Hepatocyte (in vitro differentiated cells): ENCODE data around the gene TET2. TPM values are rescaled to one million over a fixed set of nuclear protein-coding genes. Genes with fewer than 3 reads are reported as not detected.
"Not testable (repeated sequence)": the region's sequence is repeated elsewhere in the genome, so short reads cannot be mapped to it uniquely, and the experiment has no call there.

ENCODE experiments used
- DNase-seq: peaks from one replicate; pipeline ENCODE4 v3.0.0-alpha.2; 2016; ENCODE audit warnings: low spot score
- H2AFZ ChIP-seq: fragments of 200-600 bp; sonication (generic); 2 replicates; pipeline ENCODE4 v1.6.0; 2016; ENCODE audit warnings: antibody characterized with exemption, mild to moderate bottlenecking
- H3K27ac ChIP-seq: fragments of 200-600 bp; sonication (generic); 2 replicates; pipeline ENCODE4 v1.5.1; 2016; ENCODE audit warnings: mild to moderate bottlenecking
- H3K27me3 ChIP-seq: fragments of 200-600 bp; sonication (generic); 2 replicates; pipeline ENCODE4 v1.6.1; 2016
- H3K36me3 ChIP-seq: fragments of 200-600 bp; sonication (generic); replicated peaks from 2 replicates; pipeline ENCODE4 v1.5.1; 2016; ENCODE audit warnings: low read depth; ENCODE audit not compliant: insufficient read depth
- H3K4me1 ChIP-seq: fragments of 200-600 bp; sonication (generic); 2 replicates; pipeline ENCODE4 v1.5.1; 2016; ENCODE audit warnings: mild to moderate bottlenecking, moderate library complexity; ENCODE audit not compliant: insufficient read depth
- H3K4me2 ChIP-seq: fragments of 200-600 bp; sonication (generic); 2 replicates; pipeline ENCODE4 v1.6.0; 2016
- H3K4me3 ChIP-seq: fragments of 200-600 bp; sonication (generic); 2 replicates; pipeline ENCODE4 v1.5.1; 2016; ENCODE audit warnings: mild to moderate bottlenecking
- H3K79me2 ChIP-seq: fragments of 200-600 bp; sonication (generic); 2 replicates; pipeline ENCODE4 v1.6.0; 2017; ENCODE audit warnings: mild to moderate bottlenecking
- H3K9me2 ChIP-seq: fragments of 200-600 bp; sonication (generic); replicated peaks from 2 replicates; pipeline ENCODE4 v1.6.0; 2017; ENCODE audit warnings: mild to moderate bottlenecking; ENCODE audit not compliant: insufficient read depth
- H3K9me3 ChIP-seq: fragments of 200-600 bp; sonication (generic); 2 replicates; pipeline ENCODE4 v1.5.1; 2016; ENCODE audit warnings: low read depth, mild to moderate bottlenecking
- H4K20me1 ChIP-seq: fragments of 200-600 bp; sonication (generic); 2 replicates; pipeline ENCODE4 v1.6.0; 2016; ENCODE audit warnings: mild to moderate bottlenecking; ENCODE audit not compliant: insufficient read depth, poor library complexity, severe bottlenecking
- EZH2 ChIP-seq: fragments of 200-600 bp; sonication (generic); IDR thresholded peaks from 2 replicates; pipeline ENCODE4 v1.6.1; 2016; ENCODE audit warnings: antibody characterized with exemption, mild to moderate bottlenecking, borderline replicate concordance
- EZH2phosphoT487 ChIP-seq: fragments of 200-600 bp; sonication (generic); IDR thresholded peaks from one replicate; pipeline ENCODE4 v1.6.1; 2018; ENCODE audit warnings: antibody characterized with exemption, mild to moderate bottlenecking, low read depth, moderate library complexity; ENCODE audit not compliant: unreplicated experiment, severe bottlenecking
- WGBS: methylation state at CpG from one replicate; pipeline ENCODE4 v1.1.6; 2016; ENCODE audit warnings: low lambda C conversion rate; ENCODE audit errors: missing lambda C conversion rate; 5-methylcytosine and 5-hydroxymethylcytosine counted together
- polyA plus RNA-seq: library from polyadenylated mRNA; unstranded; fragments of >200 nt; fragmentation: Nextera tagmentation; extraction: Ambion mirVana; gene quantifications from 2 replicates; pipeline ENCODE4 v1.2.1, GENCODE V29; 2016
- total RNA-seq: library from RNA; depleted of rRNA; stranded (reverse); fragments of >200 nt; gene quantifications from 2 replicates; pipeline ENCODE4 v1.2.3, GENCODE V29; 2014
- TF ChIP-seq, protein P1 (sequence below): fragments of 200-600 bp; sonication (generic); IDR thresholded peaks from 2 replicates; pipeline ENCODE4 v1.5.1; 2016; ENCODE audit warnings: antibody characterized with exemption, mild to moderate bottlenecking; ENCODE audit not compliant: poor library complexity

The TET2 gene
- total and polyA plus RNA-seq, 2 experiments from 2014 or later = 5.5 to 15.5 TPM

DNA sequence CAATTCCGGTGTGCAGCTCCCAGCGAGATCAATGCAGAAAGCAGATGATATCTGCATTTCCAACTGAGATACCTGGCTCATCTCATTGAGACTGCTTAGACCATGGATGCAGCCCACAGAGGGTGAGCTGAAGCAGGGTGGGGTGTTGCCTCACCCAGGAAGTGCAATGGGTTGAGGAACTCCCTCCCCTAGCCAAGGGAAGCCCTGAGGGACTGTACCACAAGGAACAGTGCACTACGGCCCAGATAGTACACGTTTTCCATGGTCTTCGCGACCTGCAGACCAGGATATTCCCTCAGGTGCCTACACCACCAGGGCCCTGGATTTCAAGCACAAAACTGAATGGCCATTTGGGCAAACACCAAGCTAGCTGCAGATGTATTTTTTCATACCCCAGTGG is 150.0 kb downstream of the TET2 start:
- H3K79me2 ChIP-seq = no peaks in the 10 kb centered on the region
- H3K27me3 ChIP-seq = no peaks in the 10 kb centered on the region
- no peak for DNase-seq
- no peak overlapping the region for H3K4me3 ChIP-seq
- H3K36me3 ChIP-seq = no peaks in the 10 kb centered on the region
- no peak overlapping the region for H3K27ac ChIP-seq
- H3K4me1 ChIP-seq = peaks cover 2% of the 10 kb centered on the region
- H2AFZ ChIP-seq = no peak overlapping the region
- H3K9me3 ChIP-seq = no peaks in the 10 kb centered on the region
- H4K20me1 ChIP-seq = no peaks in the 10 kb centered on the region
- WGBS = 94% methylated on average over 6 of the region's 6 CpGs
- no peaks in the 10 kb centered on the region for H3K9me2 ChIP-seq
- H3K4me2 ChIP-seq = no peak overlapping the region
- TF ChIP-seq EZH2 (no peak), EZH2phosphoT487 (no peak)
- TF ChIP-seq, protein P1, sequence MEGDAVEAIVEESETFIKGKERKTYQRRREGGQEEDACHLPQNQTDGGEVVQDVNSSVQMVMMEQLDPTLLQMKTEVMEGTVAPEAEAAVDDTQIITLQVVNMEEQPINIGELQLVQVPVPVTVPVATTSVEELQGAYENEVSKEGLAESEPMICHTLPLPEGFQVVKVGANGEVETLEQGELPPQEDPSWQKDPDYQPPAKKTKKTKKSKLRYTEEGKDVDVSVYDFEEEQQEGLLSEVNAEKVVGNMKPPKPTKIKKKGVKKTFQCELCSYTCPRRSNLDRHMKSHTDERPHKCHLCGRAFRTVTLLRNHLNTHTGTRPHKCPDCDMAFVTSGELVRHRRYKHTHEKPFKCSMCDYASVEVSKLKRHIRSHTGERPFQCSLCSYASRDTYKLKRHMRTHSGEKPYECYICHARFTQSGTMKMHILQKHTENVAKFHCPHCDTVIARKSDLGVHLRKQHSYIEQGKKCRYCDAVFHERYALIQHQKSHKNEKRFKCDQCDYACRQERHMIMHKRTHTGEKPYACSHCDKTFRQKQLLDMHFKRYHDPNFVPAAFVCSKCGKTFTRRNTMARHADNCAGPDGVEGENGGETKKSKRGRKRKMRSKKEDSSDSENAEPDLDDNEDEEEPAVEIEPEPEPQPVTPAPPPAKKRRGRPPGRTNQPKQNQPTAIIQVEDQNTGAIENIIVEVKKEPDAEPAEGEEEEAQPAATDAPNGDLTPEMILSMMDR = no peak

DNA sequence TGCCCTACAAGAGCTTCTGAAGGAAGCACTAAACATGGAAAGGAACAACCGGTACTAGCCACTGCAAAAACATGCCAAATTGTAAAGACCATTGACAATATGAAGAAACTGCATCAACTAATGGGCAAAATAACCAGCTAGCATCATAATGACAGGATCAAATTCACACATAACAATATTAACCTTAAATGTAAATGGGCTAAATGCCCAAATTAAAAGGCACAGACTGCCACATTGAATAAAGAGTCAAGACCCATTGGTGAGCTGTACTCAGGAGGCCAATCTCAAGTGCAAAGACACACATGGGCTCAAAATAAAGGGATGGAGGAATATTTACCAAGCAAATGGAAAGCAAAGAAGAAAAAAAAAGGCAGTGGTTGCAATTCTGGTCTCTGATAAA is 152.4 kb downstream of the TET2 start:
- H2AFZ ChIP-seq, H3K36me3 ChIP-seq, H3K27me3 ChIP-seq, H3K9me2 ChIP-seq, H3K27ac ChIP-seq, H4K20me1 ChIP-seq, H3K4me3 ChIP-seq, H3K4me1 ChIP-seq, H3K4me2 ChIP-seq, H3K9me3 ChIP-seq, H3K79me2 ChIP-seq, DNase-seq: not testable (repeated sequence)
- WGBS = 95% methylated on average over 1 of the region's 1 CpG

DNA sequence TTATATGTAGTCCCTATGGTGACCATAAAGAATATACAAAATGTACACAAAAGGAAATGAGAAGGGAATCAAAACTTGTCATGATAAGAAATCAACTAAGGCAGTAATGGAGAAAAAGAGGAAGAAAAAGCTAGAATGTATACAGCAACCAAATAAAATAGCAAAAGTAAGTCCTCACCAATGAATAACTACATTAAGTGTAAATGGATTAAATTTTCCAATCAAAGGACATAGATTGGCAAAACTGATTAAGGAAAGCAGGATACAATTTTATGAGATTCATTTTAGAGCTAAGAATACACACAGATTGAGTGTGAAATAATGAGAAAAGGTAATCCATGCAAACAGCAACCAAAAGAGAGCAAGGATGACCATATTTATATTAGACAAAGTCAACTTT is 157.4 kb downstream of the TET2 start:
- Histone ChIP-seq H3K27ac (no peak overlapping the region), H3K4me3 (no peak overlapping the region), H2AFZ (no peak overlapping the region), H3K4me1 (no peaks in the 10 kb centered on the region), H3K4me2 (no peak overlapping the region), H3K9me3 (no peaks in the 10 kb centered on the region), H3K9me2 (no peaks in the 10 kb centered on the region), H3K27me3 (no peaks in the 10 kb centered on the region), H4K20me1 (no peaks in the 10 kb centered on the region), H3K79me2 (no peaks in the 10 kb centered on the region), H3K36me3 (no peaks in the 10 kb centered on the region)
- no peak for DNase-seq
- no peak for TF ChIP-seq EZH2phosphoT487
- TF ChIP-seq EZH2 = no peak
- TF ChIP-seq, protein P1 = no peak

DNA sequence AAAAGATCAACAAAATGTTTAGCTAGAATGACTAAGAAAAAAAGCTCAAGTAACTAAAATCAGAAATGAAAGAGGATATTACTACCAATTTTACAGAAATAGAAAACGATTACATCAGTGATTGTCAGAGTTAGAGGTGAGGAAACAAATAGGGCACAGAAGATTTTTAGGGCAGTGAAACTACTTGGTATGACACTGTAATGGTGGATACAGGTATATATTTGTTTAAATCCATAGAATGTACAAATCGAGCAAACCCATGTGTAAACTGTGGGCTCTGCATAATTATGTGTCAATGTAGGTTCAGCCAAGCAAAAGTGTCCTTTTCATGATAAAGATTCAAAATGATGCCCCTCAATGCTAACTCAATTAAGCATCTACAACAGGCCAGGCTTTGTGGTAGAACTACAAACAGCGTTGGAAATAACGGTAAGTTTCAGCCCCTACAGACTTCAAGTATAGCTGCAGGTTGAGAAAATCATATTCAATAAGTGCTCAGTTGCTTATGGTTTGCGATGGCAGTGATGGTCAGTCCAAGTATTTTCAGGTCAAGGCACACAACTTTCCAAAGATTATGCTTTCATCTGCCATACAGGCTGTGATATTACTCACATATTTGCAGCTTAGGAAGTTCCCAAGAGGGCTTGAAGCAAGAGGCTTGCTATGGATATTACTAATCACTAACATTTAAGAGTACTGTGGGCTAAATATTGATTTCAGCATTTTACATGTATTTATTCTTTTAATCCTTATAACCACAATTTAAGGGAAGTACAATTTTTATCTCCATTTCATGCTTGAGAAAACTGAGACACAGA is 158.6 kb downstream of the TET2 start:
- H3K9me3 ChIP-seq = no peaks in the 10 kb centered on the region
- no peak for DNase-seq
- no peaks in the 10 kb centered on the region for H3K4me1 ChIP-seq
- H4K20me1 ChIP-seq = no peaks in the 10 kb centered on the region
- H3K79me2 ChIP-seq = no peaks in the 10 kb centered on the region
- H3K27me3 ChIP-seq = no peaks in the 10 kb centered on the region
- no peak overlapping the region for H3K4me2 ChIP-seq
- no peaks in the 10 kb centered on the region for H3K9me2 ChIP-seq
- 90% methylated on average over 5 of the region's 5 CpGs for WGBS
- H3K4me3 ChIP-seq = no peak overlapping the region
- TF ChIP-seq EZH2 = no peak
- TF ChIP-seq, protein P1 = no peak
- TF ChIP-seq EZH2phosphoT487 = no peak
- no peak overlapping the region for H2AFZ ChIP-seq
- no peak overlapping the region for H3K27ac ChIP-seq
- no peaks in the 10 kb centered on the region for H3K36me3 ChIP-seq
